Measurements from ENCODE around the gene FNBP1.

DNA sequence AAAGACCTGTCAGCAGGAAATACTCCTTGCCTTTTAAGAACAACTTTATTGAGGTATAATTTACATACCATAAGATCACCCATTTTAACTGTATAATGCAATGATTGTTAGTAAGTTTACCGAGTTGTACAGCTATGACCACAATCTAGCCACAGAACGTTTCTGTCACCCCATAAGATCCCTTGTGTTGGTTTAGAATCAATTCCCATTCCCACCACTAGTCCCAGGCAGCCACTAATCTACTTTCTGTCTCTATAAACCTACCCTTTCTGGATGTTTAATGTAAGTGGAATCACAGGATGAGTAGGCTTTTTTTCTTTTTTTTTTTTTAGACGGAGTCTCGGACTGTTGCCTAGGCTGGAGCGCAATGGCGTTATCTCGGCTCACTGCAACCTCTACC lies 15.2 kb upstream of the FNBP1 start:
- TF ChIP-seq, protein P1, sequence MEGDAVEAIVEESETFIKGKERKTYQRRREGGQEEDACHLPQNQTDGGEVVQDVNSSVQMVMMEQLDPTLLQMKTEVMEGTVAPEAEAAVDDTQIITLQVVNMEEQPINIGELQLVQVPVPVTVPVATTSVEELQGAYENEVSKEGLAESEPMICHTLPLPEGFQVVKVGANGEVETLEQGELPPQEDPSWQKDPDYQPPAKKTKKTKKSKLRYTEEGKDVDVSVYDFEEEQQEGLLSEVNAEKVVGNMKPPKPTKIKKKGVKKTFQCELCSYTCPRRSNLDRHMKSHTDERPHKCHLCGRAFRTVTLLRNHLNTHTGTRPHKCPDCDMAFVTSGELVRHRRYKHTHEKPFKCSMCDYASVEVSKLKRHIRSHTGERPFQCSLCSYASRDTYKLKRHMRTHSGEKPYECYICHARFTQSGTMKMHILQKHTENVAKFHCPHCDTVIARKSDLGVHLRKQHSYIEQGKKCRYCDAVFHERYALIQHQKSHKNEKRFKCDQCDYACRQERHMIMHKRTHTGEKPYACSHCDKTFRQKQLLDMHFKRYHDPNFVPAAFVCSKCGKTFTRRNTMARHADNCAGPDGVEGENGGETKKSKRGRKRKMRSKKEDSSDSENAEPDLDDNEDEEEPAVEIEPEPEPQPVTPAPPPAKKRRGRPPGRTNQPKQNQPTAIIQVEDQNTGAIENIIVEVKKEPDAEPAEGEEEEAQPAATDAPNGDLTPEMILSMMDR (conservative IDR thresholded peaks at IDR 0.05) = no peak; the same call in 1 of the 2 replicates
- no peak for TF ChIP-seq ZFX (IDR thresholded peaks at IDR 0.05)
